Stimulated activated naive CD8-positive, alpha-beta T cell treated with anti-CD3 and anti-CD28 coated beads, Interleukin-15, Interleukin-2, amounts not matched to agents 100 U/mL and 50 U/mL, for 24 hours (primary cell): ENCODE results near the gene PIK3CA.
"Not testable (repeated sequence)": the region's sequence is repeated elsewhere in the genome, so short reads cannot be mapped to it uniquely, and the experiment has no call there.

Experiments
- ATAC-seq: fragments of 150-1000 bp; cut with Tn5 transposase; one replicate; pipeline ENCODE4 v1.10.0; 2021
- DNase-seq: peaks from one replicate; pipeline ENCODE4 v3.0.0; 2021

Gene PIK3CA

DNA sequence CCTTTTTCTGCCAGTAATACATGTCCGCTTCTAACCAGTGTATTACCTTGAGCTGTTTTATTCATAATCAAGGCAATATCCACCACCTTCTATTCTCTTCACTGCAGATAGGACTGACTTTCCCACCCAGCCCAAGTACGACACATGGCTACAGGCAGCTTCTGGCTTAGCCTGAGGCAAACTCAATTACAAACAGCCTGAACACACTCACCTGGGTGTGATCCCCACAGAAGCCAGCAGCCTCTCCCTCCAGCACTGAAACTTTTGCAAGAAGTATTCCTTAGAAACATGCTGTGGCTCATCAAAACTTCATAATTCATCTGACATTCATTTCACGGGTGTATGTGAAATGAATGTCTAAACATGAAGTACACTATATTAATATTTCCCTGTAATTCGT, 116.3 kb downstream of the PIK3CA start:
- DNase-seq: no peak
- no peak for ATAC-seq

DNA sequence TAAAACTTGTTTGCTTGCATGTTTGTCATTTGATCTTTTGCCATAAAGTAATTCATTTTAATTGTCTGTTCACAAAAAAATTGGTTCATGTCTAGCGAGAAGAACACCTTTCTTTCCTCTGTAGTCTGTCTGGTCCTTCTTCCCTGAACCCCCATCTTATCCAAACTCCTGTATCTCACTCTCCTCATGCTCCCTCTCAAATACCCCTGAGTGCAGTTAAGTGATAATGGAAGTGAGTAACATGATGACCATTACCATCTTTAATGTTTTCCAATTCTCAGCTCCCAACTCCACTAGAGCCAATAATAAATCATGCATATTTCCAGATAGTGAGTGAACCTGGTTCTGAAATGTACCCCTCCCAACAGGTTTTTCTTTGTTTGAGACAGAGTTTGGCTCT, 116.9 kb downstream of the PIK3CA start:
- ATAC-seq: no peak
- no peak for DNase-seq

GRCh38 chr3:179265875-179266274, 117.7 kb downstream of the PIK3CA start:
- peak; percentile 8 for ATAC-seq
- DNase-seq: no peak

DNA sequence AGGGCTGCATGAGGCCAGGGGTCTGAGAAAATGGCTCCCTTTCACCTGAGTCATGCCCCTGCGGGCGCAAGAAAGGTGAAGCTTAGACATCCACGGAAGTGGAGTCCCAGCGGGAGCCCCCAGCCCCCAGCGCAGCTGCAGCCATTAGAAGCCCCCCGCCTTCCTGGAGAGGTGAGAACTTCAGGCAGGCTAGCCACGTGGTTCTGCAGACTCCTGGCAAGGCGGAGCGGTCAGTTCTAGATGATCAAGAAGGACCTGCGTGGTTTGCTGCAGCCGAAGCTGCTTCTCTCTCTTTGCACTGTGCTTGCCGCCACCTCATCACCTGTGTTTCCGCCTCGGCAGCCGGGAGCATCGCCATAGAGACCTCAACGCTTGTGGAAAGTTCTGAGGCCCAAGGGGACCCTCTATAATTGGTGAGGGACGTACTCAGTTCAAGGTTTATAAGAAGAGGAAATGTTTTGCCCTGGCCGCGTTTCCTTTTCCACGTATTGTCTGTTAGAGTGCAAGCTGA, 118.6 kb downstream of the PIK3CA start:
- DNase-seq: no peak
- ATAC-seq: no peak

GRCh38 chr3:179268400-179269051, 120.4 kb downstream of the PIK3CA start:
- no peak for ATAC-seq
- DNase-seq: no peak

- no peak for ATAC-seq
- DNase-seq: no peak
Measured at GRCh38 chr3:179269152-179269707, 121.1 kb downstream of the PIK3CA start.

- ATAC-seq (no peak), DNase-seq (no peak)
Measured at GRCh38 chr3:179272385-179272784, 124.2 kb downstream of the PIK3CA start.

- not testable (repeated sequence) for DNase-seq, ATAC-seq
Measured at GRCh38 chr3:179274434-179274833, 126.3 kb downstream of the PIK3CA start.

- DNase-seq: no peak
- no peak for ATAC-seq
Measured at GRCh38 chr3:179276001-179276400, 127.8 kb downstream of the PIK3CA start.

GRCh38 chr3:179276743-179277142, 128.6 kb downstream of the PIK3CA start:
- ATAC-seq (no peak), DNase-seq (no peak)

DNA sequence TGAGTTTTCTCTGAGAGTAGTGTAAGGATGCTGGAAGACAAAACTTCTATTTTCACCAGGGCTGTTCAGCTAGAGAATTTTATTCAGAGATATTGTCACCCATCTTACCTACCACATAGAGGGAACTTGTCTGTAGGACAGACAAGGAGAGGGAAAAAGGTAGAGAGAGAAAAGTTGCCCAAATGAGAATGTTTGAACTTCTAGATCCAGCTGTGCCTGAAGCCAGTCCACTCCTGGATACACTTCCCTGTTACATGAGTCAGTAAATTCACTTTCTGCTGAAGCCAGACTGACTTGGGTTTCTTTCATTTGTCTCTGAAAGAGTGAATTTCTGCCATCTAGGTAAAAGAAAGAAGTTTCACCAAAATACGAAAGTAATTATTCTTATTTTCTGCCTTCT, 130.0 kb downstream of the PIK3CA start:
- no peak for ATAC-seq
- DNase-seq: no peak

DNA sequence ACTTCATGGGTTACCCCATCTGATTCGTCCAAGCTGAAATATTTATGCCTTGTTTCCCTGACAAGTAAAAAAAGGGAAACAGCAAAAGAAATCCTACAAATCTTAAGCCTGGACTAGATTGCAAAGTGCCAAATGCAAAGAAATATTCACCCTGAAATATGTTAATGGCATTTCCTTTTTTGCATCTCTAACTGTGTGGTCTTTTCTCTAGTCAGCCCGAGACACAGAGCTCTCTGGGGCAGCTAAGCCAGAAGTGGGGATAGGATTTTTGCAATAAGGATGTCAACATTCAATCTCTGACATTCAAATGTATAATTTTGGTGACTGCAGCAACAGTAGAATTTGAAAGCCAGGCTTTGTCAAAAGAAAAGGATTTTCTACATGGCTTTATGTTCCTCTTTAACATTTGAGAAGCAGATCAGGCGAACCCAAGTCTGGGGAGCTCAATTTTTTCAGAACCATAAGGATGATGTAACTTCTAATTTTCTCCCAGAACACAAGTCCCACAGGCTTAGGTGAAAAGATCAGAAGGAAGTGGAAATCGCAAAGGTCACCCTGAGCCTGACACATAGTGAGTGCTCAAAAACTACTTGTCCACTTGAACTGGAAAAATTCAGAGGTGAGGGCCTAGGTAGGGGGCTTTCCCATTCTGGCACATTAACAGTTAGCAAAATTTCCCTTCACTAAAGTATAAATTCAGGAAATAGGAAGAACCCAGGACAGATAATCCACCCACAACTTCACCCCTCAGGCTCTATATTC, 131.0 kb downstream of the PIK3CA start:
- ATAC-seq (no peak), DNase-seq (no peak)

GRCh38 chr3:179279837-179280236, 131.7 kb downstream of the PIK3CA start:
- ATAC-seq (no peak), DNase-seq (no peak)

- DNase-seq (no peak), ATAC-seq (no peak)
Measured at GRCh38 chr3:179281825-179282224, 133.7 kb downstream of the PIK3CA start.

DNA sequence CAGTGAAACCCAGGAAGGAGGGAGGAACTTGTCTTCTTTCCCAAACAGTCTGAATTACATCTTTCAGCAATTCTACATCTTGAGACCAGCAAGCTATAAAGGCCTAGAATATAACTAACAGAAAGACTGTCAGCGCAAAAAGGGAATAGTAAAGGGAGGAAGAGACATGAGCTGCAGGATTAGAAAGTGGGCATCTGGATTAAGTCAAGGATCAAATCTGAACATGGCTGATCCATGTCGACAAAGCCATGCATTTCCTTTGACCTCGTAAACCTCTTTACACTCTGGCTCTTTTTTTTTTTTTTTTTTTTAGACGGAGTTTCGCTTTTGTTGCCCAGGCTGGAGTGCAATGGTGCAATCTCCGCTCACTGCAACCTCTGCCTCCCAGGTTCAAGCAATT, 138.2 kb downstream of the PIK3CA start:
- ATAC-seq (no peak), DNase-seq (no peak)

DNA sequence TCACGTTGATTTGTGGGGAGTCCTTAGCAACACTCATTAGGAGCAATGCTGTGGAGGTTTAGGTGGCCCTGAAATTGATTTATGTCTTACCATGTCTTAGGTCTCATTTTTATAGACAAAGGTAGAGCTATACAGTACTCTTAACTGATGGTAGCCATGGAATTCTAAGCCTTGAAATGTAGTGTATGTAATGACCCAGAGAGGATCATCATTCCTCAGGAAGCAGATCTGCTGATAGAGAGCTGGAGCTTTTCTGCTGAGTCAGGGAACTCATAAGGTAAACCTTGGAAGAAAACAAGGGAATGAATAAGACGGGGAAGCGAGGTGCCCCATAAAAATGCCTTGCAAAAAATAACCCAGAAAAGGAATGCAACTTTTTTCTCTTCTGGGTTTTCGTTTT, 140.7 kb downstream of the PIK3CA start:
- ATAC-seq (no peak), DNase-seq (no peak)

DNA sequence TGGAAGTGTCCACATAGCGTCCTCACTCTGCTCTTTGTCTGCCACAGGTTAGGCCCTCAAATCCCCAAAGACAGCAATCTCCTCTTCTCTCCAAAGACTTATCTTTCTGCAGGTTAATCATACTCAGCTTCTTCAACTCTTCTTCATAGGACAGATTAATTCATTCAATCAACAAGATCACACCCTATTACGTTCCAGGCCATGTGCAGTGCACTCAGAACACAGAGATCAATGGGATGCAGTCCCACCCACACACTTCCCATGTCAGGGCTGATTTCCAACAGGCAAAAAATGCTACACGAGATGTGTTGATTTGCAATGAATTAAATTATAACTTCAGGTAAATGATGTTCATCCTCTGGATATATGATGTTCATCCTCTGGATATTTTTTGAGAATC, 141.1 kb downstream of the PIK3CA start:
- DNase-seq (no peak), ATAC-seq (no peak)
